HG02981 (cell line): Measurements from ENCODE around the gene TOM1.

Experiments used
- ATAC-seq: cut with Tn5 transposase; IDR thresholded peaks from one replicate; pipeline ENCODE4 v1.9.1; 2021; ENCODE audit warnings: mild to moderate bottlenecking, moderate library complexity; ENCODE audit not compliant: unreplicated experiment

The TOM1 gene

DNA sequence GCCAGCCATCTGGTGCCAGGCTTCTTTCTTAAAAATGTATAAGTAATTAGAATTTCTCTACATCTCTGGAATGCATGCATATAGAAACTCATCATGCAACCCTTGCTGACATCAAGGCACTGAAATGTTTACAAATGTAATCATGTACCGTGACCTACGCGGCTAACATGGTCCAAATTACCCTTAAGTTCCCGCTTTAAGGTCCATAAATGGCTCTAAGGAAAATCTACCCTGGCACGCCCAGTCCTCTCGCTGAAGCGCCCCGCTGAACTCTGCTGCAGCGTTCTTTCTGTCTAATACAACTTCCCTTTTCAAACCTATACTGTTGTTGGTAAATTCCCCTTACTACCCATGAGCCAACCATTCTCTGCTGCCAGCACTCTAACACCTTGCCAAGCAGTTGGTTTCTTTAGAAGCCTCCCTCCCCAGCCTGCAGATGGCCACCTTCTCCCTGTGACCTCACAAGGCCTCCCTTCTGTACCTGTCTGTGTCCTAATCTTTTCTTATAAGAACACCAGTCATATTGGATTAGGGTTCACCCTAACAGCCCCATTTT is 67.7 kb downstream of the TOM1 start:
- no peak for ATAC-seq

GRCh38 chr22:35368386-35368785 is 68.7 kb downstream of the TOM1 start:
- ATAC-seq: no peak

DNA sequence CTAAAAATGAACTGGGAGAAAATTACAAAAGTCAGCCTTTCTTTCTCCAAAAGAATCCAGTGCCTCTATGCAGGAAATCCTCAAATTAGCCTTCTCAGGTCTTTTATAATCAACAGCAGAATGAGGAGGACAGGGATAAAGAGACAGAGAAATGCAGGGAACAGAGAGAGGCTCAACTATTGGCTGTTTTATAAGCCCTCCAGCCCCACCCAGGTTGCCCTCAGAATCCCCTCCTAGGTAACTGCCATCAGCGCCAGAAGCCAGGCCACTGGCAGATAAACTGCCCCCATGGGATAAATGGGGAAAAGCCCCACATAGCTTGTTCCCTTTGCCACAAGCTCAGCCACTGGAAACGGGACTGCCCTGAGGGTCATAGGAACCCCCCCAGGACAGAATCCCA is 70.3 kb downstream of the TOM1 start:
- no peak for ATAC-seq

DNA sequence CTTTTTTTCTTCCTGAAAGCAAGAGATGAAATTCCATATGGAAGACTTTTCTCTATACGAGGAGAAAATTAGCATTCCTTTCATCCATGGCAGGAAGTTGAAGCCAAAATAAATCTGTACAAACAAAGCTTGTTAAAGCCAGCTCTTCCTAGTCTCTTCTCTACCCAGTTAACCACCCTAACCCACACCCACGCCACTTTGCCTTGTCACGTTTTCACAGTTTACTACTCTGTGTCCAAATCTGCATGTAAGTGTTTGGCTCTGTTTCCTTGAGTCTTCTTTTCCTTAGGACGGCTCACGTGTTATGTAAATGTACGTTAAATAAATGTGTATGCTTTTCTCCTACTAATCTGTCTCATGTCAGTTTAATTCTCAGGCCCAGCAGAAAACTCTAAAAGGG is 74.1 kb downstream of the TOM1 start:
- no peak for ATAC-seq

DNA sequence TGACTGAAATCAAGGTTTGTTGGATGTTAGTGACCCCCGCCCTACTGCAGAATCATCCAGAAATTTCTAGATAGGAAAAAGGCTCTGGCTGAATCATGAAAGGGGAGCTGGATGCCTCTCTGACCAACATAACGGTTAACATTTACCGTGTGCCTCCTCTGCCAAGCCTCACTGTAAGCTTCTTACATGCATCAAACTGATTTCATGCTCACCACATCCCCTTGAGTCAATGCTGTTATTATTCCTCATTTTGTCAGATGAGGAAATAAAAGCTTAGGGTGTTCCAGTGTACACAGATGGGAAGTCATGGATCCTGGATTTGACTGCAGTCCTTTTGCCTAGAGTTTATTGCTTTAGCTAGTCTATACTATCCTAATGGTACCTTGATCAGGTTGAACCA is 75.3 kb downstream of the TOM1 start:
- ATAC-seq: no peak

DNA sequence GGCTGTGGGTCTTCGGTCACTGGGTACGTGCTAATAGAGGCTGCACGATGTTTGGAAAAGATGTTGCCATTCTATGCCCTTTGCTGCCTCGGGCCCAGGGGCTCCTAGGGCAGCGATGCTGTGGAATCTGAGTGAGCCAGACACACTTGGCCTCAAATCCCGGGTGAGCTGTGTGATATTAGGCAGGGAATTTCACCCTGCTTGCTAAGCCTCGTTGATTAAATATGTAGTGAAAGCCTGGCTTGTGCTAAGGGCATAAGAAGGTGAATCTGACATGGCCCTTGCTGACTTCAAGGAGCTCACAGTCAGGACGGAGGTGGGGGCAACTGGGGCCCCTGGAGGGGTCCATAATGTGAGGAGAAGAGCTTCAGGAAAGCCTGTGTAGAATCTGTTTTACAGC is 75.8 kb downstream of the TOM1 start:
- ATAC-seq: no peak

DNA sequence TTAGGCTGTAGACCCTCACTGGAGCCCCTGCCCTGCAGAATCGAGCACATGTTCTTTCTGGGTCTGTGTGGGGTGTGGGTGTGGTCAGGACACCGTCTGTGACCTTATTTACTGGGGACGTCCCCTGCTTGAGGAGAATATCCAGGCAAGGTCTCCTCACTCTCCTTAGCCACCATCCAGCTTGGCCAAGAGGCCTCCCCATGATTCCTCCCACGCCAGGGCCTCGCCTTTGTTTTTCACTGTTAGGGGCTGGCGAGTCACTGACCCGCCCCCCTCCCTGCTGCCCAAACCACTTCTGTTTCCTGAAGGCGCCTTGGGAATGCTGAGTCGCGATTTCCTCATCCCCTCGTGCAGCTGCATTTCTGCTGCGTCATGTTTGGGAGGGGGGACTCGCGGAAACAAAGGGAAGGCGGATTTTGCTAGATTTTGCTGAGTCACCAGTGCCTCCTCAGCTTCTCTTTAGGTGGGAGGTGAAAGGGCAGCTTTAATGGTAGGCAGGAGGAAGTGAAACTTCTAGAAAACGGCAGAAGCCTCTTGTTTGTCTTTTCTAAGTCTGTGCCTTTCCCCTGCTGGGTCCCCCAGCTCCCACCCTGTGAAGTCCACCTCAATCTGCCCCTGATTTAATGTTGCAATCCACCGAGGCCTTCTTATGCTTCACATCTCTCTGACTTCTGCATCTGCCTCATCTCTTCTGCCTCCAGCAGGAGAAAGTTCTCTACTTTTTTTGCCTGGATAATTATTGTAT is 77.2 kb downstream of the TOM1 start:
- no peak for ATAC-seq

DNA sequence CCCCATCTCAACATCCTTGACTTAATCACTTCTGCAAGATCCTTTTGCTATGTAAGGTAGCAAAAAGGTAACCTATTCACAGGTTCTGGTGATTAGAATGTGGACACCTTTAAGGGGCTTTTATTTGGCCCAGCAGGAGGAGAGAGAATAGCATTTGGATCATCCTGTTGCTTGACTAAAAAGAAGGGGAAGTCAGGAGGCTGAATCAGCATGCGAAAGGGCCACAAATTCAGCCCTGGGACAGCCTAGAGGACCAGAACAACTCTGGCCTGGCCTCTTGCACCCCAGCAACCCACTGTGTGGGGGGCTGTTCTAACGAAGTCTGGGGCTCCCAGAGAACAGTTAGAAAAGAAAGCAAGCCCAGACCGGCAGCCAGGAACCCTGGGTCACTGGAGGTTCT is 78.0 kb downstream of the TOM1 start:
- no peak for ATAC-seq

- no peak for ATAC-seq
Observed at GRCh38 chr22:35378621-35379020, 78.9 kb downstream of the TOM1 start.

DNA sequence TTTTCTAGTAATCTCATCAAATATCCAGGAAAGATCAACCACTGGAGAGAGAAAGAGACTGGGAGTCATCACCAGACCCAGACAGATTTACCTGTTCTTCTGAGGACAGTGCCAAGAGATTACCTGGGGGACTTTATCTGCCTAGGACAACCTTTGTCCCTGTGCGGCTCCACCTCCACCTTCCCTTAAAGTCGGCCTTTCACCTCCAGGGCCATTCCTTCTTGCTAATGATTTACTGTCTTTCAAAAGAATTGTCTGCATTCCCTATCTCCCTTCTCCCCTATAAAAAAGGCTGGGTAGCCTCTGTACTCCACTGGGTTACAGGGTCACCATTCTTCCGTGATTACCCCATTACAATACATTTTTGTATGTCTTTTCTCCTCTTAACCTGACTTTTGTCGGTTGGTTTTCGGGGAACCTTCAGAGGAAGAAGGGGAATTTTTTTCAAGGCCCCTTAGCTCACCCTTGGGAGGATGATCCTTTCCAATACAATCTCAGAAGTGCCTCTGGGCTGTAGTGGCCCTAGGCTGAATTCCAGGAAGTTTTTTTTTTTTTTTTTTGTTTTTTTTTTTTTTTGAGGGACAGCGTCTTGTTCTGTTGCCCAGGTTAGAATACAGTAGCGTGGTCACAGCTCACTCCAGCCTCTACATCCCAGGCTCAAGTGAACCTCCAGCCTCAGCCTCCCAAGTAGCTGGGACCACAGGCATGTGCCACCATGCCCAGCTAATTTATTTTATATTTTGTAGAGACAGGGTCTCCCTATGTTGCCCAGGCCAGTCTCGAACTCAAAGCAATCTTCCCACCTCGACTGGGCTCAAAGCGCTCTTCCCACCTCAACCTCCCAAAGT is 79.7 kb downstream of the TOM1 start:
- ATAC-seq: no peak

DNA sequence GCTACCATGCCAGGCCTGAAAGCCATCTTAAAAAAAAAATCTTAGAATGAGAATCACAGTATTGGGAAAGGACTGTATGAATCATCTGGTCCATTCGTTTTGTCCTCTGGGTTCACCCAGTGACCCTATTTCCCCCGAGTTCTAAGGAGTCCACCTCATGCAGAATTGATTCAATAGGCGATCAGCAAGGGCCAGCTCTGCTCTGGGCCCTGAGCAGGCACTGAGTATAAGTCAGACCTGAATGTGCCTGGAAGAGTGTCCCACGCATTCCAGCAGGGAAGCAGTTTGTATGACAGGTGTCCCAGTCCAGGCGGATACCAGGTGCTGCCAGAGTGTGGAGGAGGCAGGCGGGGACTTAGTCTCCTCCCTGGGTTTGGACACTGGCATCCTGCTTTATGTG is 80.3 kb downstream of the TOM1 start:
- no peak for ATAC-seq

DNA sequence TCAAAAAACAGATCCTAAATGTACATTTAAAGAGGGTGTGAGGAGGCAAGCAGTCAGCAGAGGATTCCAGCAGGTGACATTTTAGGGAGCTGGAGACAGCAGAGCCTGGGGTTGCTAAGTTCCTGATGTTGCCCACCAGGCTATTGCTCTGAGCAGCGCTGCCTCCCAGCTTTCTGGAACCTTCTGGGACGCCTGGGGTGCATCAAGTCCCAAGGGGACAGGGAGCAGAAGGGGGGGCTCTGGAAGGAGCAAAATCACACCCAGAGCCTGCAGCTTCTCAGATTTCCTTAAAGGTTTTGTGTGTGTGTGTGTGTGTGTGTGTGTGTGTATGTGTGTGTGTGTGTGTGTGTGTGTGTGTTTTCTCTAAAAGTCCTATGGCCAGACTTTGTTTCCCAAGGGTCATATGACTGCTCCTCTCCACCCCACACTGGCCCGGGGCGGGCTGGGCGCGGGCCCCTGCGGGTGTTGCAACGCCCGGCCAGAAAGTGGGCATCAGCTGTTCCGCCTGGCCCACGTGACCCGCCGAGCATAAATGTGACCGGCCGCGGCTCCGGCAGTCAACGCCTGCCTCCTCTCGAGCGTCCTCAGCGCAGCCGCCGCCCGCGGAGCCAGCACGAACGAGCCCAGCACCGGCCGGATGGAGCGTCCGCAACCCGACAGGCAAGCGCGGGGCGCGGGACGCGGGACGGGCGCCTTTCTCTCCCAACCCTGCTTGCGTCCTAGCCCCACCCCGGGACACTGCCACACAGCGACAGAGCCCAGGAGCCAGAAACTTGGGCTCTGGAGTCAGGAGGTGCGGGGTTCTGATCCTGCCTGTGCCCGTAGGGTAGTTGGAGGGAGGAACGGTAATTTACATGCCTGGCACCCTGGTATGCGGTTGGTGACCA is 81.1 kb downstream of the TOM1 start, which contains the start of gene HMOX1:
Gene HMOX1, plus strand, starts transcription at position 560 of the 887 bp plus-strand sequence. Its CDS starts 78 bp downstream, at position 638.
- ATAC-seq: no peak

GRCh38 chr22:35381424-35382009 is 81.8 kb downstream of the TOM1 start:
- ATAC-seq: no peak

DNA sequence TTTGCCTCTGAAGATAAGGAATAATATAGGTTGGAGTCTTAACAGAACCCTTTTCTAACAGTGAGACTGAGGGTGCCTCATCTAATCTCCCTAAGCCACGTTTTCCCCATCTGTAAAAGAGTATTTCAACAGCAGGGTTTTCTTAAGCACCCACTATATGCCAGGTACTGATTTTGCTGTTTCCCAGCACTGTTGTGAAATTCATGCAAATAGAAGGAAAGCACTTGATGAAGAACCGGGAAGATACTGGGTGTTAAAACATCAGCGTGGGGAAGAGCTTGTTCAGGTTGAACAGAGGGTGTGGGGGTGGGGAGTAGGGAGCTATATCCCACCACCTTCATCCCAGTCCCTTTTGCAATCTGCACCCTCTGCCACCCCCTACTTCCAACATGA is 84.0 kb downstream of the TOM1 start:
- no peak for ATAC-seq

GRCh38 chr22:35384527-35384926 is 84.8 kb downstream of the TOM1 start:
- ATAC-seq: no peak

GRCh38 chr22:35384975-35385588 is 85.4 kb downstream of the TOM1 start:
- ATAC-seq: no peak

DNA sequence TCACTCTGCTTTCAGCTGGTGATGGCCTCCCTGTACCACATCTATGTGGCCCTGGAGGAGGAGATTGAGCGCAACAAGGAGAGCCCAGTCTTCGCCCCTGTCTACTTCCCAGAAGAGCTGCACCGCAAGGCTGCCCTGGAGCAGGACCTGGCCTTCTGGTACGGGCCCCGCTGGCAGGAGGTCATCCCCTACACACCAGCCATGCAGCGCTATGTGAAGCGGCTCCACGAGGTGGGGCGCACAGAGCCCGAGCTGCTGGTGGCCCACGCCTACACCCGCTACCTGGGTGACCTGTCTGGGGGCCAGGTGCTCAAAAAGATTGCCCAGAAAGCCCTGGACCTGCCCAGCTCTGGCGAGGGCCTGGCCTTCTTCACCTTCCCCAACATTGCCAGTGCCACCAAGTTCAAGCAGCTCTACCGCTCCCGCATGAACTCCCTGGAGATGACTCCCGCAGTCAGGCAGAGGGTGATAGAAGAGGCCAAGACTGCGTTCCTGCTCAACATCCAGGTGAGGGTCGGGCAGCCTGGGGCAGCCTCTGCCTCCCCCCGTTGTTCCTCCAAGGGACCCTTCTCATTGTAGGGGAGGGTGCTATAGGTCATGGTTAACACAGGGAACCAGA is 87.1 kb downstream of the TOM1 start:
- no peak for ATAC-seq

DNA sequence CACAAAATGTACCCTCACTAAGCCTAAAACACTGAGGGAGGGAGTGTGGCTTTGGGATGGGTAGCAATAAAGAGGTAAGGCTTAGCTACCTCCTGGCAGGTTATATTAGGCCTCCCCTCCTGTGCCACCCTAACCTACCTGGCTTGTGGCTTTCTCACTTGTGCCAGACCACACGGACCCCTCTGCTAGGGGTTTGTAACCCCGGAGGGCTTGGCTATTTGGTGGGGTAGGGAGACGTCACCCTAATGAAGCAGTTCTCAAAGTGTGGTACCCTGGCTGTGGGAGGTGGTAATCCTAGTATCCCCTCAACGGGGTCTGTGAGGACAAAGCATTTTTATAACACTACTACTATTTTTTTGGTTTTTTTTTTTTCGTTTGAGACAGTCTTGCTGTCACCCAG is 91.2 kb downstream of the TOM1 start:
- no peak for ATAC-seq

GRCh38 chr22:35392357-35392756 is 92.7 kb downstream of the TOM1 start:
- no peak for ATAC-seq
